T-helper 9 cell (primary cell): ENCODE results near the gene EFTUD2.

Experiments used
- DNase-seq: peaks from one replicate; pipeline ENCODE4 v3.0.0-alpha.2; 2020

Gene EFTUD2

DNA sequence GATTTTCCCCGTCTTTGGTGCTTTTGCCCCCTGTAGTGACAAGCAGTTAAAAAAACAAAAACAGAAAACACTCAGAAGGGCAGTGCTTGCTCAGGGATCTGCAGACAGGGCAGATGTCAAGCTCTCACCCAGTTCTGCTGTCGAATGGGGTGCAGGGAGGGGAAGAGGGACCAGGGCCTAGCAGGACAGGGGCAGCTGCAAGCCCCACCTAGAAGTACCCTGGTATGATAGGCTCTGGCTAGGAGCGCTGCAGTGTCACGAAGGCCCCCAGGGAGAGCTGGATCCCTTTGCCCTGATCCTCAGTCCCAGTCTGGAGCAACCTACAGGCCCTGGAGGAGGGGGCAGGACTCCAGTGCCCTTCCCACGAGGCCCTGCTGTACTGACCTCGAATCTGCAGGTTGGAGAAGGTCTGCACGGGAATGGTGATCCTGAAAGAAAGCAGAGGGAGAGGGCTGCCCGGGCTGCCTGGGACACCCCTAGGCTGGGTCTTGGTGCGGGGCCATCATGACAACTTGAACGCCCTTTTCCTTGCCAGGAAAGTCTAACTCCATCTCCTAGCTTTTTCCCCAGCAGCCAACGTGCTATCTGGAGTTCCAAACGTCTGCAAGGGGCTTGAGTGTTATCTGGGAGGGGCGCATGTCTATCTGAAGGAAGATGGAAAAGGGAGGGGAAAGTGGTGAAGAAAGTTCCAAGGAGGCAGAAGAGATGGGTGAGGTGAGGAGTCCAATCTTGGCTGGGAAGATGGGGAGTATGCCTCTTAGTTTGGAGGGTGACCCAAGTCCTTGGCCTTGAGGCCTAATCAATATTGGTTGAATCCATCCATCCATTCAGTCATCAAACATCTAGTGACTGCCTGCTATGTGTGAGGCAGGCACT is 11.2 kb upstream of the EFTUD2 start:
- no peak for DNase-seq

DNA sequence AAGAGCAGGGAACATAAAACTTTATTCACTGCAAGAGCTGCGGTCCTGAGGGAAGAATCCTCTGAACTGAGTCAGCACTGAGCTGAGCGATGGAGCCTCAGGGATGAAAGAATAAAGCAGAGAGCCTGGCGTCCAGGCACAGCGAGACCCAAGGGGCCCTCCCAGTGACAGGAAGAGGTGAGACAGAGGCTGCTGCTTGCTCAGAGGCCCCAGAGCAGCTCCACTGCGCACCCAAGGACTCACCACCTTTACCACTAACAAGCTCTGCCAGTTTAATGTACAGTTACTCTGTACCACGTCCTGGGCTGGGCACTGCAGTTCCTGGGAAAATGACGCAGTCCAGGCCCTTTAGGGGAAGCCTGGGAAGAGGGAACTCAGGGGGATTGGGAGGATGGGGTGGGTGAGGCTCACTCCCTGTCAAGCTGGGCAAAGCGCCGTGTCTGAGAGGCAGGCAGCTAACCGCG is 10.5 kb upstream of the EFTUD2 start:
- no peak for DNase-seq

DNA sequence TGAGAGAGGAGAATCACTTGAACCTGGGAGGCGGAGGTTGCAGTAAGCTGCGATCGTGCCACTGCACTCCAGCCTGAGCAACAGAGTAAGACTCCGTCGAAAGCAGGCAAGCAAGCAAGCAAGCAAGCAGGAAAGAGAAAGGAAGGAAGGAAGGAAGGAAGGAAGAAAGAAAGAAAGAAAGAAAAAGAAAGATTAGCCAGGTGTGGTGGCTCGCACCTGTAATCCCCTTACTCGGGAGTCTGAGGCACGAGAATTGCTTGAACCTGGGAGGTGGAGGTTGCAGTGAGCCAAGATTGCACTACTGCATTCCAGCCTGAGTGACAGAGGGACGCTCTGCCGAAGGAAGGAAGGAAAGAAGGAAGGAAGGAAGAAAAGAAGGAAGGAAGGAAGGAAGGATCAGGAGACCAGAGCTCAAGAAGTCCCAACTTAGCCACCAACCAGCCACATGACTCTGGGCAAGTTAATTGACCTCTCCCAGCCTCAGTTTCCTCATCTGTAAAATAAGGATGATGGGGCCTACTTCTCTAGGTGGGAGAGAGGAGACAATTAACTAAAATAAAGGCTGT is 9.6 kb upstream of the EFTUD2 start:
- no peak for DNase-seq

DNA sequence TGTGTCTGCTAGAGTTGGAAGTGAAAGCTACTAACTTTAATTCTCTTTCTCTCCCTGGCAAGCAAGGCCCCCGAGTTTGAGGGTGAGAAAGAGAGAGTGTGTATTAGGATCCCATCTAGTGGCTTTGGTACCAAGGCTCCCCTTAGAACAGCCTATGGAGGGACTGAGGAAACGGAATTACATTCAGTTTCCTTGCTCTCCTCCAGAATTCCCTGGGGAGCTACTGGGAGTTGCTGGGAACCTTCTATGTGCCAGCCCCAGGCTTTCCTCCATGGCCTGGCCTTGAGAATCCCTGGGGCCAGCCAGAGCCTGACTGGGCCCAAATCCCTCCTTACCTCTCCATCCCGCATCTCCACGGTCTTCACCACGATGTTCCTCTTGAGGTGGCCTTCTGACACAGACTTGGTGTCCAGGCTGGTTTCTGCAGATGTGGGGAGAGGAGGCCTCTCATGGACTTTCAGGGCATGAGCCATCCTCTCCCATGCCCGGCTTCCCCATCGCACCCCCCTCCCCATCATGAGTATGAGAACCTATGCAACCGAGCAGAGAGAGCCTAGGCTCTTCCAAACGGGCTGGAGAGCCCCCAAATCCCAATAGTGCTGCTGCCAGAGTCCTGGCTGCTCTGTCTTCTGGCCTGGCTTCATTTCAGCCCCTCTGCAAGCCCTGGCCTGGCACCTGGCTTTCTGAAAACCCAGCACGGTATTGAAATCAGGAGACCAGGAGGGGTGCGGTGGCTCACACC is 8.7 kb upstream of the EFTUD2 start:
- no peak for DNase-seq

DNA sequence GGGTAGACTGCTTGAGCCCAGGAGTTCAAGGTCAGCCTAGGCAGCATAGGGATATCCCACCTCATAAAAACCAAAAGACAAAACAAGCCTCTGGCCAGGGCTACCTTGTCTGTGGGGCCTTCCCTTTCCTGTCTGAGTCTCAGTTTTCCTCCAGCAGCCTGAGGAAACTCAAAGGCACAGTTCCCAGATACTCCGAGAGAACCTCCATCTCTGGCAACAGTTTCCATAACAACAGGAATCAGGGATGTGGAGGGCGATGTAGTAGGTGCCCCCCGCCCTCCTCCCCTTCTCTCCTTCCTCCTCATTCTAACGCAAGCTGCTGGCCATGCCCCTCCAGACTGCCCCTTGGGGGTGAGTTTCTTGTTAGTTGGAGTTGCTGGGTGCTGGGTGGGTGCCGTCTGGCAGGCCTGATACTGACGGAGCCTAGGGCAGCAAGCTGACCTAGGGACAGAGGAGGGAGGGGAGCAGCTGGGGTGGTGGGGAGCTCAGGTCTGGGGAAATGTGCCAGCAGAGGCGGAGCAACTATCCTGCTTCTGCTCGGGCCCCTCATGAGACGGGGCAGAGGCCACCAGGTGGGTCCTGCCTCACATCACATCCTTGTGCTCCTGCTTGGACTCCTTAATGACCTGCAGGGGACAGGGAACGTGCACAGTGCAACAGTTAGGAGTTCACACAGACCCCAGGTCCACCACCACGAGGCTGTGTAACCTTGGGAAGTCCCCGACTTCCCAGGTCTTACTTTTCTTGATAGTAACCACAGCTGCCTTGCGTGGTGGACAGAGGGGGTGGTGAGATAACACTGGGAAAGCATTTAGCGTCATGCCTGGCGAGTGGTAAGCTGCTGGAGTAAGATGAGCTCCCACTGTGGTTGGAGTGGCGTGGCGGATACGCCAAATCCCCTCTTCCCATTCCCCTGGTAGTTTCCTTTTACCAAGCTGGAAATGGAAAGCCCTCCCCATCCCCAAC is 7.8 kb upstream of the EFTUD2 start:
- DNase-seq, result no peak

DNA sequence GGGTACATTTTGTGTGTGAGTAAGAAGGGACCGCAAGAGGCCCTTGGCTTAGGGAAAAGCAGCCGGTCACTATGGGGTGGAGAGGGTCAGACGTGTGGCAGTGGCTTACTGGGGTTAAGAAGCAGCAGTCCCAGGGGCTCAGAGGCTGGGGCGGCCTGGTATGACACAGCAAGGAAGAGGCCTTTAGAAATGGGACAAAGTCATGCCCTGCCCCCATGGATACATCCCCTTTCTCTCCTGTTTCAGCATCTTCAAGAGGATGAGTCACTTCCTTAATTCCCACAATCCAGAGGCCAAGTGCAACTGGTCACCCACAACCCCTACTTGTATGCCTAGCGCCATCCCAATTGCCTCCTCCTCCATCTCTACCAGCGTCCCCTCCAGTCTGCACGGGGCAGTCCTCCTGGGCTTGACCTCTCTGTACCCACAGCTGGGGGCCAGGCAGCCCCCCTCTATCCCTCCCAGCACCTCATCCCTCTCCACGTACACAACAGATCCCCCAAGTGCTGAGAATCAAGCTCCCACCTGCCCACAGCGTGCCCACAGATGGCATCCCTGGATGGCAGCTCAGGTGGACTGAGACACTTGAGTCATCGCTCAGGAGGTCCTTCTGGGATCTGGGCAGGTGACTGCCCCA is 6.9 kb upstream of the EFTUD2 start:
- DNase-seq, result no peak

DNA sequence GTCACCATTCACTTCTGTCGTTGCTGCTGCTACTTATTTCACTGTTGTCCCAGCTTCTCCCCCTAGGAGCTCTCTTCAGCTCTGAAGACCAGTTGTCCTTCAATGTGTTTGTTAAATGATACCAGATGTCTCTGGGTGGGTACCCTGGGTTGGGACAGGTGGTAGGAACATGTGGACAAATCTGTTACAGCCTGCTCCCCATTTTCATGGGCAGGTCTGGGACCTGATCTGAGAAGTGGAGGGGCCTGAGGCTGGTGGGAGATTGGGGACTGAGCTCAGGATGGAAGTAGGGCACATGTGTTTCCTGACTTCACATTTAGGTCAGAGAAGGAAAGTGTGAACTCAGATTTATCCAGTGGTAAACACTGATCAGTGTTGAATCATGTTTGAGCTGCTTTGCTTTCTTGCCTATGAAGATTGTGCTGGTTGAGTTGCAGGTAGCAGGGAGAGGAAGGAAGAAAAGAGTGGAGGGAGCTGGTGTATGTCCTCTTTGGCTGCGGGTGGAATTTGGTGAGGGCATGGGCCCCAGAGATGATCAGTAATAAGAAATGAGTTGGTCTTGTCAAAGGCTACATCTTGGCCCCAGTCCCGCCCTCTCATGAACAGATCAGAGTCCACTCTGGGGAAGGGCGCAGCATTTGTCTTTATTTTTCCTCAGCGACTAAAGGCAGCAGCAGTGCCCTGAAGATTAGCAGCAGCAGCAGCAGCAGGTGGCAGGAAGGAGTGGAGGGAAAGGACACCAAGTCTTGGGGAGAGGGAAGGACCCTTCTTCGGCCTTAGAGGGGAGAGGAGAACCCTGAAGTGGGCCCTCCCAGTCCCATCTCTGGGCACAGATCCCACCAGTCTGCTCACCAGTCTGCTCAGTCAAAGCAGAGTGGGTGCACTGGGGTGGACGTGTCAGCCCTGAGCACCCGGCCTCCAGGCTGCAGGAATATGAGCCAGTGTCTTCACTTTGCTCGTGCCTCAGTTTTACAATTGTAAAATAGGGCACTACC is 6.1 kb upstream of the EFTUD2 start:
- DNase-seq, result no peak

DNA sequence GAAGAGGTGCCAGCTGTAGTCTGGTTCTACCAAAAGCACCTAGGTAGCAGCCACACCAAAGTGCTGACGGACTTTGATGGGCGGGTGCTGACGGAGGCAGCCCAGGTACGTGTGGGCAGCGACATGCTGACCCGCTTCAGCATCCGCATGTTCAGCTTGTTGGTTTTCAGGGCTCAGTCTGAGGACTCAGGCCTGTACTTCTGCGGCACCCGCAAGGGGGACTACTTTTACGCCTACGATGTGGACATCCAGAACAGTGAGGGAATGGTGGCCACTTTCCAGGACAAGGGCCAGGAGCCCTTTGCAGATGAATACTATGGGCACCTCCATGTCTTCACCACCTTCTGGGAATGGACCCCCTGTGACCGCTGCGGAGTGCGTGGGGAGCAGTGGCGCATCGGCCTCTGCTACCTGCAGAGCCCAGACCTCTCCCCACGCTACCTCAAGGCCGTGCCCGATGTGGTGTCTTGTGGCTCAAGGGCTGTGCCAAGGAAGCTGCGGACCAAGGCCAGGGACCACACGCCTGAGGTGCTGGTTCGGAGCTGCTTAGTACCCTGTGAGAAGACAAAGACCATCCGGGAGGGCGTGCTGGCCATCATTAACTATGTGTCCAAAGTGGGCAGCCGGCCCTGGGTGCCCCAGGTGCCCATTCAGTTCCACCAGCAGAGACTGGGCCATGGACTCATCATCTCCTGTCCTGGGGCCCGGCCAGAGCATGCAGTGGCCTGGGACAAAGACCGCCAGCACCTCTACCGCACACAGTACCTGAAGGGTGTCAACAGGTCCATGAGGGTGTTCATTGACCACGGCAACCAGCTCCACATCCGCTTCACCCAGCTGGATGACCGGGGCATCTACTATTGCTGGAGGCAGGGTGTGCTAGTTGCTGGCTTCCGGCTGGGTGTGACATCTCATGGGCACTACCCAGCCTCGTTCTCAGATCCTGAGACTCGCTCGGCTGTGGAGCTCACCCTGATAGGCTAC is 5.0 kb upstream of the EFTUD2 start:
- DNase-seq, result no peak

DNA sequence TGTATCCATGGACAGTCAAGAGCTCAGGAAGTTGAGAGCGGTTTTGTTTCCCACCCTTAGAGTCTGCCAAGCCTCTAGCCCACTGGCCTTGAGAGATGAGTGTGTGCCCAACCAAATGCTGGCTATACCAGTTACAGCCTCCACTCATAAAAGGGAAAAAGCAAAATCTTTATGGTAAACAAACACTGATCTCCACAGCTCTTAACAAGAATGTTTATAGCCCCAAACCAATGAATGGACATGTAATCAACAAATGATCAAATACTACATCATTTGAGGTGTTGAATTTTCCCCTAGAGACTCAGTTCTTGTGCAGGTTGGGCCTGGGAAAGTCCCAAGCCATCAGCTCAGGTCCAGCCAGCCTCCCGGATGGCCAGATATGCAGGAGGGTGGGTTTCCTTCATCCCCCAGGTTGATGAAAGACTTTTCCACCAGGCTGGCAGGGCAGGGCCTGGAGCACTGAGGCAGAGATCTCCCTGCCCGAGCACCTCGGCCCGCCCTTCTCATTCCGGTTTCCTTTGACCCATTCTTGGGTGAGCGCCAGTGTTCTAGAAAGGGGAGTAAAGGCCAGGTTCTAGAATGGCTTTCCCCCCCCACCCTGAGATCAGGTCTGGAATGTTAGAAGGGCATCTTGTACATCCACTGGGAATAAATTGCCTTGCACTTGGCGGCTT is 3.9 kb upstream of the EFTUD2 start:
- no peak for DNase-seq

DNA sequence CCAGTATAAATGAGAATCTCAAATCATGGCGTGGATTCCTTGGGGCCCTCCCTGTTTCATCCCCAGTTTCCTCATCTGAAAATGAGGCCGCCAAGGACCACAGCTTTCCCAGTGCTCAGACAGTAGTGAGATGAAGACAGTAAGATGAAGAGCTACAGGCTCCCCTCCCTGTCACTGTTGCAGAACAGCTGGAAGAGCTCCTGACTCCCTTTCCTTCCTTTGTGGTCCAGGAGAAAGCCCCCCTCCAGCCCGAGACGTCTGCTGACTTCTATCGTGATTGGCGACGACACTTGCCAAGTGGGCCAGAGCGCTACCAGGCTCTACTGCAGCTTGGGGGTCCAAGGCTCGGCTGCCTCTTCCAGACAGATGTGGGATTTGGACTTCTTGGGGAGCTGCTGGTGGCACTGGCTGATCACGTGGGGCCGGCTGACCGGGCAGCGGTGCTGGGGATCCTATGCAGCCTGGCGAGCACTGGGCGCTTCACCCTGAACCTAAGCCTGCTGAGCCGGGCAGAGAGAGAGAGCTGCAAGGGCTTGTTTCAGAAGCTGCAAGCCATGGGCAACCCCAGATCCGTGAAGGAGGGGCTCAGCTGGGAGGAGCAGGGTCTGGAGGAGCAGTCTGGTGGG is 3.0 kb upstream of the EFTUD2 start:
- no peak for DNase-seq

DNA sequence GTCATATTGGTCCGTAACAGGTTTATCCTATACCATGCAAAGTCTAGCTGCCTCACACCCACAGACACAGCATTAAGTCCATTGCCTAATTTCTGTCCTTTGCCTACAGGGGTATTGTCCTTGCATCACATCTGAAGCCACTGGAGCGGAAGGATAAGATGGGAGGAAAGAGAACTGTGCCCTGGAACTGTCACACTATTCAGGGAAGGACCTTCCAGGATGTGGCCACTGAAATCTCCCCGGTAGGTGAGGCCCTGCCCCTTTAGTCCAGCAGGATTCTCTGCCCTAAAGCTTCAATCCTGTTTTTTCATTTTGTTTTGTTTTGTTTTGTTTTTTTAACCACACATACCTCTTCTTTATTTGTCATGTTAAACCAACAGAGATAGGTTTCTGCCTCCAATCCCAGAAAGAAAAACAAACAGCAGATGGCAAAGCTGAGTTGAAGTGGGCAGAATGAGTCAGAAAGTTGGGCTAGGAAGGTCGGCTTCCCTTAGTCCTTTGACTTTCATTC is 2.2 kb upstream of the EFTUD2 start:
- no peak for DNase-seq

DNA sequence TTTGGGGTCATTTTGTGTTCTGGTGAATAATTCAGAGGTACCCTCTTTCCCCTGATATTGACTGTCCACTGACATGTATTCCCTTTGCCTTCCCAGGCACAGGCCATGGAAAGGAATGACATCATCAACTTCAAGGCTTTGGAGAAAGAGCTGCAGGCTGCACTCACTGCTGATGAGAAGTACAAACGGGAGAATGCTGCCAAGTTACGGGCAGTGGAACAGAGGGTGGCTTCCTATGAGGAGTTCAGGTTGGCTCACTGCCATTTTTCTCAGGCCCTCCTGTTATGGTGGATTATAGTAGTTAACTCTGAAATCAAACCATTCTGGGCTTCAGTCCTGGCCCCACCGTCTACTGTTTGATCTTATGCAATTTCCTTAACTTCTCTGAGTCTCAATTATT is 1.6 kb upstream of the EFTUD2 start:
- no peak for DNase-seq

DNA sequence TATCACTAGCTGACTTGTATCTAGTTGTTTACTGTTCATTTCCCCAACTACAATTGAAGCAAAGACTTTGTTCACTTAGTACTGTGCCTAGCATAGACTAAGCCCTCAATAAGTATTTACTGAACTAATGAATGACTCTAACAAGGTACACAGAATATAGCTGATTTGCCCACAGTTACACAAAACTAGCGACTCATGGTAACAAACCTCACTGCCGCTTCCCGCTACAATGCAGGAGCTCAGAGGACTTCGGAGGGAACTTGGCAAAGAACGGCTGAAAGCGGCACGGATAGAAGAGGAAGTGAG is 524 bp downstream of the EFTUD2 start:
- no peak for DNase-seq

DNA sequence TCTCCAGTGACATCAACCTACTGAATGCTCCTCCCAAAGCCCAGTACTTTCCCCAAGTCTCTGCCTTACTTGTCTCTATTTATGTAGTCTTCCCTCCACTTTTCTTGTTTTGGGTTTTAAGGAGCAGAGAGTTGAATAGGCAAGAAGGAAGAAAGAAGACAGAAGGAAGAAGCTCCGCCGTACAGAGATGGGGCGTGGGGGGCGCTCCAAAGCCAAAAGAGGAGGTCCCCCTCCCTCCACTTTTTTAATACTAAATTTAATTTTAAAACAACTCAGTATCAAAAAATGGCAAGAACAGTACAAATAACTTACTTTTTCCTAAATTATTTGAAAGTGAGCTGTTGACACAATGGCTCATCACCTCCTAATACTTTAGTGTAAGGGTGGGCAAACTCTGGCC is 4.6 kb downstream of the EFTUD2 start:
- DNase-seq, result no peak

DNA sequence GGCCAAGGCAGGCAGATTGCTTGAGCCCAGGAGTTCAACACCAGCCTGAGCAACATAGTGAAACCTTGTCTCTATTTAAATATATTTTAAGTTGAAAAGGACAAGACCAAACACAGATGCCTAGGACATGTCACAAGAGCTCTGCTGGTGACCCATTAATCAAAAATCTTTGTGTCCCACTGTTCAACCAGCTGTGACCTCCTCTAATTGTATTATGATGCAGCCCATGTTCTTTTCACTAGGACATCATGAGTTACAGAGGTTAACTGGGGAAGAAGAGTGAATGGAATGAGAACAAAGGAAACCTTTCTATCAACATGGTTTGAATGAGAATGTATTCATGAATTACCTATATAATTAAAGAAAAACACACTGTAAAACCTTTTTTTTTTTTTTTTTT is 7.0 kb downstream of the EFTUD2 start:
- no peak for DNase-seq

DNA sequence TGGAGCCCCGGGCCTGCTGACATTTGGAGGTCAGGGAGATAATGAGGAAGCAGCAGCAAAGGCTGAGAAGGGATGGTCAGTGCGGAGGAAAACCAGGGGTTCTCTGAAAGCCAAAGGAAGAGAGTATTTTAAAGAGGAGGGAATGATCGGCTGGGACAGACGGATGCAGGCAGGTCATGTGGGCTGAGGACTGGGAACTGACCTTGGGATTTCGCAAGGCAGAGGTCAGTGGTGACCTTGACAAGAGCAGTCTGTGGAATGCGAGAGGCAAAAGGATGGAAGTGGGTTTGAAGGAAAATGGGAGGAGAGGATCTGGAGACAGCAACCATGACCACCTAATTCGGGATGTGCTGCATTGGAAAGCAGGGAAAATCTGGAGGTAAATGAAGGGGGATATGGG is 10.2 kb downstream of the EFTUD2 start:
- no peak for DNase-seq

DNA sequence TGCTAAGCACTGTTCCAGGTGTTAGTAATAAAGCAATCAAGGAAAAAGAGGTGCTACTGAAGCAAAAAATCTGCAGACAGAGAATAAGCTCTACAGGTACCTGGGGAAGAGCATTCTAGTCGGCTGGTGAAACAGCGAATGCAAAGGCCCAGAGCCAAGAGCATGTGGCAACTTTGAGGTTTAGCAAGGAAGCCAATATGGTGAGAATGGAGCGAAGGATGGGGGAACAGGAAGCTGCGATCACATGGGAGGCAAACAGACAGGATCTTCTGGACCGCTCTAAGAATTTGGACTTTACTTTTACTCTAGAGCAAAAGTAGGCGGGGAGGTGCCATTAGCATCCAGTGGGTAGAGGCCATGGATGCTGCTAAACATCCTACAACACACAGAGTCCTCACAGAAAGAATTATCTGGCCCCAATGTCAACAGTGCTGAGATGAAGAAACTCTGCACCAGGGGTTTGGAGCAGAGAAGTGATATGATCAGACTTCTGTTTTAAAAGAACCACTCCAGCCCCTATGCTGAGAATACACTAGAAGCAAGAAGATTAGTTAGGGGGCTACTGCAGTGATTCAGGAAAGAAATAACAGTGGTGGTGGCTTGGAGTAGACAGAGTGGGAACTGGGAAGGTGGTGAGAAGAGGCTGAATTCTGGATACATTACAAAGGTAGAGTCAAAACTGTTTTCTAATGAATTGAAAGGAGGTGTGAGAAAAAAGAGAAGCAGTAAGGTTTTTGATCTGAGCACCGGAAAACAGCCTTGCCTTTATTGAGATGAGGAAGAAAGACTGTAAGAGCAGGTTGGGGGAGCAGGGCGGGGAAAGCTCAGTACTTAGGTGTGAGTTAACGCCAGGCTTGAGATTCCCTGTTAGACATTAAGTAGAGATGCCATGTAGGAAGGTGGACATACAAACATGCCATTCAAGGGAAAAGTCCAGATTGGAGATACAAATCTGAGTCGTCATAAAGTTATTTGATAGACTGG is 11.0 kb downstream of the EFTUD2 start:
- DNase-seq, result no peak
